ENCODE data around the gene JAML. TPM values are rescaled to one million over a fixed set of nuclear protein-coding genes. Genes with fewer than 3 reads are reported as not detected.

JAML gene
- total and polyA plus RNA-seq, 2 of the 8 experiments (the other 6 are each of a cell fraction or from before 2014, with no cell fraction given) = 0.12 to 0.58 TPM

- no peak for TF ChIP-seq SIN3A (conservative IDR thresholded peaks at IDR 0.05 in 1 of 2, IDR thresholded peaks at IDR 0.05 in 1 of 2; ENCODE audit: low read depth in 1 of 2, low read length in 2 of 2)
- TF ChIP-seq CREB1 (IDR thresholded peaks at IDR 0.05) = no peak
- TF ChIP-seq ATF3 (IDR thresholded peaks at IDR 0.05; ENCODE audit: insufficient read depth, low read depth, low read length) = no peak
- no peak for TF ChIP-seq KDM1A (IDR thresholded peaks at IDR 0.05; ENCODE audit: borderline replicate concordance, low read length)
These were observed 59.9 kb downstream of the JAML start (continued) for GRCh38 chr11:118164885-118165284.

Data from H1 (cell line).